HG03571 (cell line): ENCODE results near the gene CMSS1.

ENCODE experiments used
- ATAC-seq: cut with Tn5 transposase; IDR thresholded peaks from one replicate; pipeline ENCODE4 v1.9.1; 2021; ENCODE audit not compliant: unreplicated experiment

CMSS1 gene

DNA sequence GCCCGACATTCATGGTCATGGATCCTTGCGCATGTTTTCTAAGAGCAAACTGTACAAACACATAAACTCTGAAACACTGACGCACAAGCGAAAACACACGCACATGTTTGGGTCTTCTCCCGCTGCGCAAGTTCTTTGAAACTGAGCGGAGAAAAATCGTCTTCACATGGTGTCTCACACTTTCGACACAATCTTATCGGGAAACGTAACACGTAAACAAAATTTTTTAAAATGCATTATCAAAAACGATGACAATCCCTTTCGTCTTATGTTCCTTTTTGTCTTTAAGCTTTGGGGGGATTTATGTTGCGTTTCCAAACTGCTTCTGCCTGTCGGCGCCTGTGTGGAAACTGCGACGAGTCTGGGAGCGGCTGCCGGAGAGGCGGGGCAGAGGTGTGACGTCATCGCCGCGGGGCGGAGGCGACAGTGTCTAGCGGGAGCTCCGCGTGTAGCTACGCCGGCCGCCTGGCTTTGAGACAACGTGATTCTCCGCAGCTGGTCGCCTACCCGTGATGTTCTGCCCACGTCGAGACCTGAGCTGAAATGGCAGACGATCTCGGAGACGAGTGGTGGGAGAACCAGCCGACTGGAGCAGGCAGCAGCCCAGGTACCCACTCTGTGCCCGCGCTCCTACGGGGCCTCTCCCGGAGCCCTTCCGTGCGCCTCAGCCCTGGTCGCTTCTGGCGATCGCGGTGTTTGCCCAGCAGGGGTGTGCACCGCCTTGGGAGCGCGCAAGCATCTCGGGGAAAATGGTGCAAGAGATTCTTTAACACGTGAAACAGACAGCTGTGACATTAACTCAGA lies at the start of gene CMSS1:
Gene CMSS1, plus strand, starts transcription at position 426 of the 804 bp plus-strand sequence.
- ATAC-seq = peak; percentile 98

GRCh38 chr3:99768126-99768525 lies 49.5 kb upstream of the CMSS1 start:
- ATAC-seq = no peak

- ATAC-seq = no peak
These were observed 48.7 kb upstream of the CMSS1 start for GRCh38 chr3:99768808-99769501.

GRCh38 chr3:99772171-99772570 lies 45.5 kb upstream of the CMSS1 start:
- ATAC-seq = no peak

DNA sequence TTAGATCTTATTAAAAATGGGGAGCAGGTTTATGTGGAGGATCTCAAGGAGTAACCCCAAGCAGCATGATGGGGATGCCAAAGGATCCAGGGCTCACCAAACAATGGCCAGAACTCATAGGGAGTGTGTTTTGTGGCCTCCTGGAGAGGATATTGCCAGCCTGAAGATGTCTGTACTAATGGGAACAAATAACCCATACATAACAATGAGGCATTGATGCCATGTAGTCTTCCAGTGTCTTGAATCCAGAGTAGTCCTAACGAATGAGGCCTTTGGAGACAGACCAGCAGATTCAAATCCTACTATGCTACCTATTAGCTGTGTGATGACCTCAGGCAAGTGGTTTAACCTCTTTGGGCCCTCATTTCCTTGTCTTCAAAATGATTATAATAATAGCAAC lies 45.0 kb upstream of the CMSS1 start:
- no peak for ATAC-seq

GRCh38 chr3:99774467-99774866 lies 43.2 kb upstream of the CMSS1 start:
- peak; percentile 92 for ATAC-seq

GRCh38 chr3:99776516-99777209 lies 41.0 kb upstream of the CMSS1 start:
- ATAC-seq = no peak

GRCh38 chr3:99777210-99777549 lies 40.5 kb upstream of the CMSS1 start:
- no peak for ATAC-seq

DNA sequence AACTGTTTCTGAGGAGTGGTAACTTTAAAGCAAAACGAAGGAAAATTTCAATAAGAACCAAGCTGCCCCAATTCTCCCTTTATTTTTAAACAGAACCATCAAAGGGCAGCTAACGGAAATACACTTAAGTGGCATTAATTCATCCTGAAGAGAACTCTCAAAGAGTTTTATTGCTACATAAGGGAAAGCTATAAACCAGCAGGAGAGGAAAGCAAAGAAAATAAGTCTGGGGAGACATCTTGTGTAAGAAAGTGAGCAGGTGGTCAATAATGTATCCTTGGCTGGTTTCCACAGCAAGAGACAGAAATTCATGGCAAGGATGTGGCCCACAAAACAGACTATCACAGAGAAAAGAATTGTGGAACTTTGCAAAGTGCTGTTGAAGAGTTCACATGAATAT lies 40.0 kb upstream of the CMSS1 start:
- ATAC-seq = no peak

DNA sequence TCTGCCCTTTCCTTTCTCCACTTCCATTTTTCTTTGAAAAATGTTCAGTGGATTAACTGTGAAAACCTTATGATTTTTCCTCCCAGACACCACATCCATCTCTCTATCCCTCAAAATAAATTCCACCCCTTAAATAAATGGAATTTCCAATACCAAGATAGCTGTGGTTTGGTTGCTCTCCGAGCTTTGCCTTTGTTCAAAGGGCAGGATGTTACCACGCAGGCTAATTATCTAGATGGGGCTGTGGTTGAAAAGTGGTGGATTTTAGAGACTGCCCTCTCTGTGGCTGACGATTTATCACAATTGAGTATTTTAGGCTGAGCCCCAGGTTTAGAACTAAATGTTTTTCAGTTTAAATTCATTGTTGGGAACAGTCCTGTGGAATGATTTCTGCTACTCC lies 36.9 kb upstream of the CMSS1 start:
- ATAC-seq = no peak

DNA sequence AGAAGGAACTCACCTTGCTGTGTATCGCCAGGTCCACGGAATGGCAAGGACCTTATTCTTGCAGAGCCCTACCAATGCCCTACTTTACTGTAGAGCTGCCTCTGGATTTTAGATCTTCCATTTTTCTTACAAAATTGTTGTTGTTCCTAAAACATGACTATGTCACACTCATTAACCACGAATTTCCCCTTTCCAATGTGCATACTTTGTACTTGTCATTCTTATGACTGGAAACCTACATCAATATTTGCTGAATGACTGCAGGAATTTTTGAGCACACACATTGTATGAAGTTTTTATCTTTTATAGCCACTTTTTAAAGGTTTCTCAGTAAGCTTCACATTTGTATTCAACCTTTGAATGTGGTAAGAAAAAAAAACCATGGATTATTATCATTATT lies 35.9 kb upstream of the CMSS1 start:
- no peak for ATAC-seq

GRCh38 chr3:99783011-99783573 lies 34.6 kb upstream of the CMSS1 start:
- no peak for ATAC-seq

- no peak for ATAC-seq
These were observed 28.5 kb upstream of the CMSS1 start for GRCh38 chr3:99789011-99789721.

- ATAC-seq = no peak
These were observed 23.2 kb upstream of the CMSS1 start for GRCh38 chr3:99794485-99794884.

GRCh38 chr3:99795573-99795972 lies 22.1 kb upstream of the CMSS1 start:
- no peak for ATAC-seq

- no peak for ATAC-seq
These were observed 18.2 kb upstream of the CMSS1 start for GRCh38 chr3:99799422-99799821.

- ATAC-seq = no peak
These were observed 14.4 kb upstream of the CMSS1 start for GRCh38 chr3:99803297-99803696.

DNA sequence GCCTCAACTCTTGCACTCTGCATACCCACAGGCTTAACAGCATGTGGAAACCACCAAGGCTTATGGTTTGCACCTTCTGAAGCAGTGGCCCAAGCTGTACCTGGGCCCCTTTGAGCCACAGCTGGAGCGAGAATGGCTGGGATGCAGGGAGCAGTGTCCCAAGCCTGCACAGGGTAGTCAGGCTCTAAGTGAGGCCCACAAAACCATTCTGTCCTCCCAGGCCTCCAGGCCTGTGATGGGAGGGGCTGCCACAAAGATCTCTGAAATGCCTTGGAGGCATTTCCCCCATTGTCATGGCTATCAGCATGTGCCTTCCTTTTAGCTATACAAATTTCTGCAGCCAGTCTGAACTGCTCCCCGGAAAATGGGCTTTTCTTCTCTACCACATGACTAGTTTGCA lies 12.5 kb upstream of the CMSS1 start:
- no peak for ATAC-seq

DNA sequence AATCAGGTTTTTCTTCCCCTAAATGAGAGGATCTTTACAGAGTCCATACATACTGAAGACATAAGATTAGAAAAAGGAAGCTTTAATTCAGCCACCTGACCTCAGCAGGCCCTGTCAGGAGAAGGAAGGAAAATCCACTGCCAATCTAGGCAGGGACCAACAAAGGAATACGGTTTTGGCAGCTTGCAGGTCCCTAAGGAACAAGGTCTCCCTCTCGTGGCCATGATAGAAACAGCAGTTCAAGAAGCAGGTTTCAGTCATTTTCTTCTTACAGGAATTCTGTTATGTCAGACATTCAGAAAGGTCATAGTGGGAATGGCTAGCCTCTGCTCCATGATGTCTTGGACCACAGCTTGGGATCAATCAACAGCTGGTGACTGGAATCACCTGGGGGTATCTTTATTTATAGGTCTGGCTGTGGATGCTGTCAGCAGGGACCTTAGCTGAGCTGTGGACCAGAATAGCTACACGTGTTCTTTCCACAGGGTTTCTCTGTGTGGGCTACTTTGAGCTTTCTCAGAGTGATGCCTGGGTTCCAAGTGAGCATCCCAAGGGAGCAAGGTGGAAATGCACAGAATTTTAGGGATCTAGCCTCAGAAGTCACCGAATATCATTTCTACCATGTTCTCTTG lies 9.4 kb upstream of the CMSS1 start:
- no peak for ATAC-seq

GRCh38 chr3:99809565-99809964 lies 8.1 kb upstream of the CMSS1 start:
- no peak for ATAC-seq

GRCh38 chr3:99810403-99810802 lies 7.3 kb upstream of the CMSS1 start:
- ATAC-seq = no peak
